ENCODE measurements around the gene RAVER2.

- TF ChIP-seq CTCF (IDR thresholded peaks at IDR 0.05): no peak
- TF ChIP-seq POLR2A (IDR thresholded peaks at IDR 0.05): no peak
Observed at GRCh38 chr1:64875101-64875500, 130.2 kb downstream of the RAVER2 start.

Data from body of pancreas (tissue), 4 donors.